Endothelial cell of umbilical vein (primary cell): ENCODE results near the gene TMEM120A. TPM values are rescaled to one million over a fixed set of nuclear protein-coding genes. Genes with fewer than 3 reads are reported as not detected.

ENCODE experiments used
- BruUV-seq: library from RNA; stranded (reverse); fragments of 400-500 nt; replicated peaks from 2 replicates; lab custom pipeline; 2021; lab: Mats Ljungman, UMichigan
- CTCF ChIA-PET: fragments of 300-600, 350-600 bp; sonication (Branson Sonifier 250); formaldehyde crosslinking; loops from one replicate; lab custom pipeline; 2021; ENCODE audit warnings: antibody characterized with exemption, inconsistent platforms; lab: Charles Lee
- POLR2A ChIA-PET: fragments of 300-600, 350-600 bp; sonication (Branson Sonifier 250); formaldehyde crosslinking; loops from one replicate; lab custom pipeline; 2021; ENCODE audit warnings: antibody characterized with exemption, inconsistent platforms; lab: Charles Lee
- DNase-seq: peaks from one replicate; pipeline ENCODE4 v3.0.0-alpha.2; 2011; ENCODE audit warnings: low read depth, low spot score
- FAIRE-seq: peaks from 2 replicates; lab custom pipeline; 2011; peaks lifted over from hg19 to GRCh38; lab: Jason Lieb, UNC
- H2AFZ ChIP-seq: 2 replicates; pipeline ENCODE4 v1.6.0; 2012; ENCODE audit warnings: low read depth, low read length, control low read depth, inconsistent platforms
- H3K27ac ChIP-seq: 2 replicates; pipeline ENCODE4 v1.5.1; 2011; ENCODE audit warnings: low read depth, mild to moderate bottlenecking, control low read depth, low read length, moderate library complexity; ENCODE audit not compliant: insufficient read depth
- H3K27me3 ChIP-seq, 2 experiments: 2 replicates each; pipeline versions ENCODE4 v1.6.0 to v1.6.1; 2011; ENCODE audit warnings: low read length in 2 of 2, mixed read lengths in 1 of 2; ENCODE audit not compliant: control insufficient read depth in 2 of 2, insufficient read depth in 2 of 2
- H3K36me3 ChIP-seq, 2 experiments: 2 replicates in 1 of 2; 3 replicates in 1 of 2; pipeline ENCODE4 v1.5.1; 2011; ENCODE audit warnings: low read length in 2 of 2, mild to moderate bottlenecking in 1 of 2, moderate library complexity in 1 of 2; ENCODE audit not compliant: control insufficient read depth in 2 of 2, insufficient read depth in 2 of 2; ENCODE audit errors: extremely low read depth in 1 of 2
- H3K4me1 ChIP-seq: 3 replicates; pipeline ENCODE4 v1.5.1; 2011; ENCODE audit warnings: mild to moderate bottlenecking, low read length; ENCODE audit not compliant: control insufficient read depth, insufficient read depth; ENCODE audit errors: extremely low read depth
- H3K4me2 ChIP-seq: 2 replicates; pipeline ENCODE4 v1.6.1; 2011; ENCODE audit warnings: low read length, control low read depth, mixed read lengths; ENCODE audit not compliant: insufficient read depth
- H3K4me3 ChIP-seq, 3 experiments: fragments of 200-600 bp in 1 of 3; sonication (generic), shearing (Covaris generic) in 1 of 3; replicated peaks in 1 of 3; 2 replicates each; pipeline ENCODE4 v1.5.1; 2011 to 2016; ENCODE audit warnings: control low read depth in 3 of 3, low read length in 3 of 3, mild to moderate bottlenecking in 2 of 3, inconsistent platforms in 1 of 3, low read depth in 1 of 3, moderate library complexity in 1 of 3; ENCODE audit not compliant: insufficient read depth in 1 of 3
- H3K79me2 ChIP-seq: 2 replicates; pipeline ENCODE4 v1.6.0; 2012; ENCODE audit warnings: low read length, inconsistent platforms; ENCODE audit not compliant: control insufficient read depth, insufficient read depth
- H3K9ac ChIP-seq: replicated peaks from 2 replicates; pipeline ENCODE3; 2011; ENCODE audit warnings: low read length, control low read depth; ENCODE audit not compliant: insufficient read depth; ENCODE audit errors: extremely low read depth
- H3K9me1 ChIP-seq: replicated peaks from 3 replicates; pipeline ENCODE4 v1.6.0; 2011; ENCODE audit warnings: mild to moderate bottlenecking, low read length; ENCODE audit not compliant: control insufficient read depth, insufficient read depth; ENCODE audit errors: extremely low read depth
- H3K9me3 ChIP-seq: replicated peaks from 2 replicates; pipeline ENCODE4 v1.5.1; 2012; ENCODE audit warnings: low read length, inconsistent platforms; ENCODE audit not compliant: control insufficient read depth, insufficient read depth
- H4K20me1 ChIP-seq: replicated peaks from 2 replicates; pipeline ENCODE3; 2011; ENCODE audit warnings: mild to moderate bottlenecking, low read length; ENCODE audit not compliant: control insufficient read depth, insufficient read depth; ENCODE audit errors: extremely low read depth
- CTCF ChIP-seq, 2 donors: IDR thresholded peaks; 1 replicate in 1 of 2; 2 replicates in 1 of 2; pipeline ENCODE4 v1.5.1; 2011; ENCODE audit warnings: low read length in 2 of 2, mild to moderate bottlenecking in 2 of 2, moderate library complexity in 2 of 2, control low read depth in 1 of 2, inconsistent platforms in 1 of 2, low read depth in 1 of 2; ENCODE audit not compliant: insufficient read depth in 1 of 2; ENCODE audit errors: extremely low read depth in 1 of 2
- EZH2 ChIP-seq: IDR thresholded peaks from 2 replicates; pipeline ENCODE4 v1.6.1; 2012; ENCODE audit warnings: borderline replicate concordance, low read depth, mild to moderate bottlenecking, moderate library complexity, low read length, inconsistent platforms; ENCODE audit not compliant: severe bottlenecking
- FOS ChIP-seq: IDR thresholded peaks from 2 replicates; pipeline ENCODE4 v1.6.1; 2011; ENCODE audit warnings: mild to moderate bottlenecking, low read length, moderate library complexity, borderline replicate concordance; ENCODE audit not compliant: insufficient read depth
- GATA2 ChIP-seq: IDR thresholded peaks from 2 replicates; pipeline ENCODE4 v1.7.0; 2011; ENCODE audit warnings: low read depth, mild to moderate bottlenecking, moderate library complexity, mixed read lengths, low read length; ENCODE audit not compliant: insufficient read length, insufficient read depth
- JUN ChIP-seq: IDR thresholded peaks from 2 replicates; pipeline ENCODE4 v1.6.1; 2011; ENCODE audit warnings: borderline replicate concordance, low read depth; ENCODE audit not compliant: insufficient read length, insufficient read depth
- MAX ChIP-seq: IDR thresholded peaks from 2 replicates; pipeline ENCODE4 v1.6.1; 2011; ENCODE audit not compliant: insufficient read depth, insufficient read length
- MYC ChIP-seq: IDR thresholded peaks from one replicate; pipeline ENCODE4 v1.6.1; 2011; ENCODE audit warnings: mild to moderate bottlenecking, low read depth, low read length
- POLR2A ChIP-seq: IDR thresholded peaks from 2 replicates; pipeline ENCODE4 v1.6.1; 2012; ENCODE audit warnings: low read depth, mild to moderate bottlenecking, control low read depth, low read length
- POLR2AphosphoS5 ChIP-seq: IDR thresholded peaks from 2 replicates; pipeline ENCODE4 v1.6.1; 2012; ENCODE audit warnings: low read depth, mild to moderate bottlenecking, control low read depth, low read length, moderate library complexity; ENCODE audit not compliant: insufficient read depth
- dilution Hi-C: fragments of 300-500 bp; cut with MboI; formaldehyde crosslinking; loops from one replicate; pipeline ENCODE4 v1.15.0; 2019; ENCODE audit warnings: low sequenced_read_pairs; ENCODE audit not compliant: extremely low pct_ligation_motif_present
- intact Hi-C: fragments of 100-400 bp; cut with micrococcal nuclease; formaldehyde crosslinking; loops from one replicate; pipeline ENCODE4 v1.10.0; 2022
- polyA plus RNA-seq, 4 experiments: library from polyadenylated mRNA; depleted of rRNA in 3 of 4; stranded (reverse) in 3 of 4; unstranded in 1 of 4; fragments of >200 nt; gene quantifications; 2 replicates each; pipeline versions ENCODE4 v1.2.1 to v1.2.3, GENCODE V29; 2011 to 2012; ENCODE audit warnings: missing spikeins in 1 of 4
- total RNA-seq: library from RNA; stranded (reverse); gene quantifications from 2 replicates; pipeline ENCODE4 v1.2.3, GENCODE V29; 2021

The TMEM120A gene
- total and polyA plus RNA-seq, 2 donors (not counting 3 experiments of a cell fraction or from before 2014, with no cell fraction given): 38.6 to 133 TPM

GRCh38 chr7:75938921-75939320, 55.5 kb downstream of the TMEM120A start:
- Histone ChIP-seq H4K20me1 (no peaks in the 10 kb centered on the region), H3K36me3 (no peaks in the 10 kb centered on the region), H3K4me3 (no peak overlapping the region), H3K4me2 (no peak overlapping the region), H3K4me1 (peaks cover 5% of the 10 kb centered on the region), H3K27ac (no peak overlapping the region), H3K9ac (no peak overlapping the region), H3K9me1 (no peaks in the 10 kb centered on the region), H2AFZ (no peak overlapping the region), H3K9me3 (no peaks in the 10 kb centered on the region), H3K27me3 (no peaks in the 10 kb centered on the region), H3K79me2 (peaks cover 3% of the 10 kb centered on the region)
- no TSS peak for BruUV-seq
- intact Hi-C loops: no loop called here
- ChIA-PET CTCF (interaction anchor here (0.5 to 1.0 kb wide), 2 partner anchors 27 to 70 kb away, joined by 3 read pairs; no protein-coding TSS in a partner anchor), POLR2A (no interaction called here)
- TF ChIP-seq MYC: no peak
- no peak for TF ChIP-seq MAX
- TF ChIP-seq JUN: no peak
- no peak for TF ChIP-seq CTCF (IDR thresholded peaks at IDR 0.05; ENCODE audit: extremely low read depth in 1 of 2, insufficient read depth in 1 of 2, low read depth in 1 of 2, low read length in 2 of 2)
- no peak for TF ChIP-seq EZH2
- TF ChIP-seq FOS: no peak
- TF ChIP-seq POLR2AphosphoS5: no peak
- no peak for TF ChIP-seq GATA2
- no peak for TF ChIP-seq POLR2A
- dilution Hi-C loops: no loop called here
- FAIRE-seq: no peak
- DNase-seq: no peak
